K562 (cell line): ENCODE data around the gene ARHGAP8. TPM values are rescaled to one million over a fixed set of nuclear protein-coding genes. Genes with fewer than 3 reads are reported as not detected.

ENCODE experiments used
- ATAC-seq: fragments of 200-7000 bp; cut with Tn5 transposase; 3 replicates; pipeline ENCODE4 v1.9.1; 2020; ENCODE audit warnings: moderate library complexity
- BruUV-seq: library from RNA; stranded (reverse); fragments of 400-500 nt; replicated peaks from 2 replicates; lab custom pipeline; 2021; lab: Mats Ljungman, UMichigan
- CTCF ChIA-PET: fragments of 300-600 bp; formaldehyde crosslinking; extraction: SDS; loops from one replicate; lab custom pipeline; 2021; ENCODE audit warnings: low intra/inter-chr PET ratio; lab: Yijun Ruan, JAX
- POLR2A ChIA-PET: fragments of 300-600, 350-650 bp; sonication (Branson Sonifier 250); formaldehyde crosslinking; extraction: SDS; loops from one replicate; lab custom pipeline; 2021; ENCODE audit warnings: antibody characterized with exemption, inconsistent platforms; lab: Yijun Ruan, JAX
- DNase-seq, 4 experiments: peaks; one replicate each; pipeline versions ENCODE4 v3.0.0 to v3.0.0-alpha.2; 2011 to 2018; ENCODE audit warnings: low spot score in 3 of 4, mixed read lengths in 3 of 4; ENCODE audit errors: extremely low read depth in 1 of 4
- FAIRE-seq: peaks from 2 replicates; lab custom pipeline; 2011; peaks lifted over from hg19 to GRCh38; lab: Jason Lieb, UNC
- H2AFZ ChIP-seq: 2 replicates; pipeline ENCODE4 v1.6.0; 2011; ENCODE audit warnings: low read depth, low read length, control low read depth, inconsistent platforms
- H3K27ac ChIP-seq: fragments of 200-600 bp; 3 replicates; pipeline ENCODE4 v1.8.0; 2011; ENCODE audit warnings: low read depth, mild to moderate bottlenecking, control low read depth, inconsistent platforms, low read length, moderate library complexity, mixed read lengths; ENCODE audit errors: extremely low read depth
- H3K27me3 ChIP-seq, 2 experiments: fragments of 300-600 bp in 1 of 2; 2 replicates in 1 of 2; 3 replicates in 1 of 2; pipeline versions ENCODE4 v1.6.0 to v1.8.0; 2011; ENCODE audit warnings: inconsistent platforms in 2 of 2, low read length in 2 of 2, mild to moderate bottlenecking in 1 of 2, mixed read lengths in 1 of 2, moderate library complexity in 1 of 2; ENCODE audit not compliant: control insufficient read depth in 2 of 2, insufficient read depth in 2 of 2
- H3K36me3 ChIP-seq: fragments of 300-600 bp; 3 replicates; pipeline ENCODE4 v1.8.0; 2011; ENCODE audit warnings: mild to moderate bottlenecking, low read length, inconsistent platforms; ENCODE audit not compliant: control insufficient read depth, insufficient read depth
- H3K4me1 ChIP-seq, 2 experiments: fragments of 200-600 bp in 1 of 2; replicated peaks in 1 of 2; 2 replicates in 1 of 2; 3 replicates in 1 of 2; pipeline versions ENCODE4 v1.5.1 to v1.8.0; 2011; ENCODE audit warnings: inconsistent platforms in 2 of 2, low read length in 2 of 2, mild to moderate bottlenecking in 1 of 2, mixed read lengths in 1 of 2, moderate library complexity in 1 of 2; ENCODE audit not compliant: control insufficient read depth in 2 of 2, insufficient read depth in 2 of 2
- H3K4me2 ChIP-seq: 2 replicates; pipeline ENCODE4 v1.6.1; 2011; ENCODE audit warnings: low read length, control low read depth, inconsistent platforms, mixed read lengths; ENCODE audit not compliant: insufficient read depth
- H3K4me3 ChIP-seq: fragments of 200-600 bp; sonication (generic), shearing (Covaris generic); 2 replicates; pipeline ENCODE4 v1.5.1; 2016; ENCODE audit warnings: control low read depth, inconsistent platforms
- H3K79me2 ChIP-seq: fragments of 200-600 bp; 3 replicates; pipeline ENCODE4 v1.8.0; 2011; ENCODE audit warnings: low read length, inconsistent platforms; ENCODE audit not compliant: control insufficient read depth, insufficient read depth
- H3K9ac ChIP-seq, 2 experiments: 2 replicates each; pipeline versions ENCODE4 v1.6.0 to v1.6.1; 2011; ENCODE audit warnings: low read depth in 2 of 2, low read length in 2 of 2, control low read depth in 1 of 2, inconsistent platforms in 1 of 2, mild to moderate bottlenecking in 1 of 2, mixed read lengths in 1 of 2; ENCODE audit not compliant: insufficient read depth in 1 of 2
- H3K9me1 ChIP-seq: one replicate; pipeline ENCODE4 v1.6.0; 2011; ENCODE audit warnings: inconsistent platforms, mild to moderate bottlenecking, low read length, moderate library complexity; ENCODE audit not compliant: control insufficient read depth, insufficient read depth
- H3K9me3 ChIP-seq: replicated peaks from 2 replicates; pipeline ENCODE4 v1.5.1; 2011; ENCODE audit warnings: low read depth, low read length, inconsistent platforms; ENCODE audit not compliant: control insufficient read depth, insufficient read depth
- H4K20me1 ChIP-seq: replicated peaks from 2 replicates; pipeline ENCODE4 v1.6.1; 2011; ENCODE audit warnings: low read length, inconsistent platforms, mixed read lengths; ENCODE audit not compliant: control insufficient read depth, insufficient read depth
- FOXJ3 ChIP-seq: sonication (generic); formaldehyde crosslinking; IDR thresholded peaks from 2 replicates; pipeline ENCODE4 v1.4.0; 2020; ENCODE audit warnings: mild to moderate bottlenecking, missing genetic modification reagents
- HDAC1 ChIP-seq, 2 experiments: fragments of 450-650 bp; IDR thresholded peaks; 2 replicates each; pipeline ENCODE4 v1.6.1; 2016 to 2017; ENCODE audit warnings: inconsistent platforms in 1 of 2, mild to moderate bottlenecking in 1 of 2, moderate library complexity in 1 of 2
- HSF4 ChIP-seq: fragments of 250-450 bp; sonication (Bioruptor Pico); IDR thresholded peaks from 2 replicates; pipeline ENCODE4 v2.1.2; 2022; ENCODE audit warnings: mild to moderate bottlenecking, moderate library complexity, borderline replicate concordance
- IRF2 ChIP-seq: sonication (generic); formaldehyde crosslinking; IDR thresholded peaks from 2 replicates; pipeline ENCODE4 v1.8.1; 2022; ENCODE audit warnings: mild to moderate bottlenecking, missing genetic modification reagents
- RBFOX2 ChIP-seq: fragments of 200-400 bp; formaldehyde crosslinking; IDR thresholded peaks from 2 replicates; pipeline ENCODE4 v1.6.1; 2017; ENCODE audit warnings: low read depth, mild to moderate bottlenecking, low read length, moderate library complexity
- ZKSCAN1 ChIP-seq: fragments of 150-350 bp; IDR thresholded peaks from 2 replicates; pipeline ENCODE4 v1.6.1; 2016; ENCODE audit warnings: low read depth, low read length
- ZNF217 ChIP-seq: sonication (generic); formaldehyde crosslinking; IDR thresholded peaks from 2 replicates; pipeline ENCODE4 v1.8.0; 2022; ENCODE audit warnings: mild to moderate bottlenecking, missing genetic modification reagents
- ZNF311 ChIP-seq: fragments of 250-450 bp; sonication (Bioruptor Pico); IDR thresholded peaks from 2 replicates; pipeline ENCODE4 v1.4.0; 2020; ENCODE audit warnings: mild to moderate bottlenecking, moderate library complexity
- ZNF57 ChIP-seq: fragments of 450-650 bp; formaldehyde crosslinking; IDR thresholded peaks from 2 replicates; pipeline ENCODE4 v1.4.0; 2020; ENCODE audit warnings: mild to moderate bottlenecking, moderate library complexity
- ZNF695 ChIP-seq: fragments of 450-650 bp; formaldehyde crosslinking; IDR thresholded peaks from 2 replicates; pipeline ENCODE4 v1.4.0; 2020; ENCODE audit warnings: mild to moderate bottlenecking, moderate library complexity
- ZSCAN32 ChIP-seq: fragments of 450-650 bp; formaldehyde crosslinking; IDR thresholded peaks from 2 replicates; pipeline ENCODE4 v1.4.0; 2020; ENCODE audit warnings: mild to moderate bottlenecking, moderate library complexity
- WGBS: fragments of 100-300 bp; shearing (Covaris generic); methylation state at CpG from one replicate; pipeline ENCODE4 v1.1.6; 2016; ENCODE audit warnings: low coverage, mixed read lengths; ENCODE audit not compliant: insufficient coverage; ENCODE audit errors: missing lambda C conversion rate; 5-methylcytosine and 5-hydroxymethylcytosine counted together
- in situ Hi-C: fragments of 300-500 bp; cut with MboI; formaldehyde crosslinking; loops from 4 replicates; pipeline ENCODE4 v1.15.0; 2018; ENCODE audit warnings: inconsistent platforms, mixed read lengths
- intact Hi-C: fragments of 100-400 bp; cut with micrococcal nuclease; formaldehyde crosslinking; loops from 2 replicates; pipeline ENCODE4 v1.14.2; 2022
- polyA plus RNA-seq, 8 experiments: library from polyadenylated mRNA; depleted of rRNA in 4 of 8; stranded (reverse) in 5 of 8; unstranded in 3 of 8; fragments of >200 nt; fragmentation: Nextera tagmentation in 2 of 8; fragmentation: Illumina TruSeq in 1 of 8; extraction: Ambion mirVana in 2 of 8; extraction: Trizol in 1 of 8; gene quantifications; 2 replicates each; pipeline versions ENCODE4 v1.2.1 to v1.2.3, GENCODE V29; 2011 to 2014; ENCODE audit warnings: inconsistent platforms in 1 of 8, missing spikeins in 1 of 8
- total RNA-seq, 7 experiments: library from RNA; depleted of rRNA in 6 of 7; stranded (reverse); fragments of >200 nt in 6 of 7; fragmentation: Illumina TruSeq in 2 of 7; extraction: Trizol in 2 of 7; gene quantifications; 2 replicates each; pipeline versions ENCODE4 v1.2.1 to v1.2.3, GENCODE V29; 2011 to 2021; ENCODE audit warnings: low replicate concordance in 1 of 7
- TF ChIP-seq, protein P1 (sequence below): fragments of 250-450 bp; sonication (Bioruptor Pico); IDR thresholded peaks from 2 replicates; pipeline ENCODE4 v1.9.0; 2021; ENCODE audit warnings: mild to moderate bottlenecking, inconsistent platforms
- TF ChIP-seq, protein P2 (sequence below): fragments of 250-450 bp; sonication (Bioruptor Pico); IDR thresholded peaks from 2 replicates; pipeline ENCODE4 v1.8.0; 2021; ENCODE audit warnings: borderline replicate concordance, mild to moderate bottlenecking, moderate library complexity; ENCODE audit not compliant: poor library complexity, severe bottlenecking
- TF ChIP-seq, protein P3 (sequence below): fragments of 450-650 bp; IDR thresholded peaks from 2 replicates; pipeline ENCODE4 v1.6.1; 2016; ENCODE audit warnings: borderline replicate concordance
- TF ChIP-seq, protein P4 (sequence below): sonication (generic); IDR thresholded peaks from 2 replicates; pipeline ENCODE4 v1.6.1; 2016
- TF ChIP-seq, protein P5 (sequence below): sonication (generic); formaldehyde crosslinking; IDR thresholded peaks from 2 replicates; pipeline ENCODE4 v1.8.1; 2023; ENCODE audit warnings: mild to moderate bottlenecking, missing genetic modification reagents

ARHGAP8 gene
- total and polyA plus RNA-seq, 9 of the 15 experiments (the other 6 are each of a cell fraction or from before 2014, with no cell fraction given), result 0.15 to 2.2 (median 0.62) TPM

DNA sequence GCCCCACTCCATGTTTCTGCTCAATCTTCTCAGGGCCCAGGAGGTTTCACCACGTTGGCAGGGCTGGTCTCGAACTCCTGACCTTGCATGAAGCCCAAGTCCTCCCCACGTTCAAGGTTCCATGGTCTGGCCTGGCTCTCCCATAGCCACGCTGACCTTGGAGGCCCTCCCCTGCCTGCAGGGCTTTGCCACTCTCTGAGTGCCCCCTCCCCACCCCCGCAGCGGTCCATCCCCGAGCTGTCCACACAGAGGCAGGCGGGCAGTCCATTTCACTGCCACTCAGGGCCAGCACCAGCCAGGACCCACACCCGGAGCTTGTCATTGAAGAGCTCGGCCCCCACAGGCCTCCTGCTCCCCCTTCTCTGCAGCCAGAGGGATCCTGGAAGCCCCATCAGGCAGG lies 30.7 kb downstream of the ARHGAP8 start:
- no peak overlapping the region for H3K4me3 ChIP-seq
- H3K4me1 ChIP-seq, result no peaks in the 10 kb centered on the region
- no peak overlapping the region for H3K4me2 ChIP-seq
- no peak for FAIRE-seq
- BruUV-seq, result no TSS peak
- no peaks in the 10 kb centered on the region for H3K79me2 ChIP-seq
- no peak overlapping the region for H3K27ac ChIP-seq
- H3K9me1 ChIP-seq, result no peaks in the 10 kb centered on the region
- DNase-seq, result no peak
- H3K9ac ChIP-seq, result no peak overlapping the region
- peaks cover 2 to 28% of the 10 kb centered on the region in 2 experiments; a peak in 1 of 5 replicates for H3K27me3 ChIP-seq
- ATAC-seq, result no peak
- H3K9me3 ChIP-seq, result no peaks in the 10 kb centered on the region
- no peaks in the 10 kb centered on the region; the same call in 1 of the 2 replicates for H4K20me1 ChIP-seq
- no CpG with 5 or more reads among the region's 10 CpGs for WGBS
- H3K36me3 ChIP-seq, result no peaks in the 10 kb centered on the region
- CTCF ChIA-PET, result no interaction called here
- in situ Hi-C loops (no loop called here), intact Hi-C loops (no loop called here)
- H2AFZ ChIP-seq, result no peak overlapping the region
- POLR2A ChIA-PET, result interaction anchor here (1.4 kb wide), 1 partner anchor 10 kb away, joined by 4 read pairs; no protein-coding TSS in a partner anchor
- TF ChIP-seq HSF4 (CRISPR knock-in tag), result no peak
- no peak for TF ChIP-seq ZNF217 (CRISPR knock-in tag)
- TF ChIP-seq ZNF695 (CRISPR knock-in tag), result no peak
- no peak for TF ChIP-seq FOXJ3 (CRISPR knock-in tag)
- TF ChIP-seq, protein P1, sequence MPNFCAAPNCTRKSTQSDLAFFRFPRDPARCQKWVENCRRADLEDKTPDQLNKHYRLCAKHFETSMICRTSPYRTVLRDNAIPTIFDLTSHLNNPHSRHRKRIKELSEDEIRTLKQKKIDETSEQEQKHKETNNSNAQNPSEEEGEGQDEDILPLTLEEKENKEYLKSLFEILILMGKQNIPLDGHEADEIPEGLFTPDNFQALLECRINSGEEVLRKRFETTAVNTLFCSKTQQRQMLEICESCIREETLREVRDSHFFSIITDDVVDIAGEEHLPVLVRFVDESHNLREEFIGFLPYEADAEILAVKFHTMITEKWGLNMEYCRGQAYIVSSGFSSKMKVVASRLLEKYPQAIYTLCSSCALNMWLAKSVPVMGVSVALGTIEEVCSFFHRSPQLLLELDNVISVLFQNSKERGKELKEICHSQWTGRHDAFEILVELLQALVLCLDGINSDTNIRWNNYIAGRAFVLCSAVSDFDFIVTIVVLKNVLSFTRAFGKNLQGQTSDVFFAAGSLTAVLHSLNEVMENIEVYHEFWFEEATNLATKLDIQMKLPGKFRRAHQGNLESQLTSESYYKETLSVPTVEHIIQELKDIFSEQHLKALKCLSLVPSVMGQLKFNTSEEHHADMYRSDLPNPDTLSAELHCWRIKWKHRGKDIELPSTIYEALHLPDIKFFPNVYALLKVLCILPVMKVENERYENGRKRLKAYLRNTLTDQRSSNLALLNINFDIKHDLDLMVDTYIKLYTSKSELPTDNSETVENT (CRISPR knock-in tag), result no peak
- TF ChIP-seq, protein P2, sequence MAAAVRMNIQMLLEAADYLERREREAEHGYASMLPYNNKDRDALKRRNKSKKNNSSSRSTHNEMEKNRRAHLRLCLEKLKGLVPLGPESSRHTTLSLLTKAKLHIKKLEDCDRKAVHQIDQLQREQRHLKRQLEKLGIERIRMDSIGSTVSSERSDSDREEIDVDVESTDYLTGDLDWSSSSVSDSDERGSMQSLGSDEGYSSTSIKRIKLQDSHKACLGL (CRISPR knock-in tag), result no peak
- no peak for TF ChIP-seq ZKSCAN1
- TF ChIP-seq, protein P3, sequence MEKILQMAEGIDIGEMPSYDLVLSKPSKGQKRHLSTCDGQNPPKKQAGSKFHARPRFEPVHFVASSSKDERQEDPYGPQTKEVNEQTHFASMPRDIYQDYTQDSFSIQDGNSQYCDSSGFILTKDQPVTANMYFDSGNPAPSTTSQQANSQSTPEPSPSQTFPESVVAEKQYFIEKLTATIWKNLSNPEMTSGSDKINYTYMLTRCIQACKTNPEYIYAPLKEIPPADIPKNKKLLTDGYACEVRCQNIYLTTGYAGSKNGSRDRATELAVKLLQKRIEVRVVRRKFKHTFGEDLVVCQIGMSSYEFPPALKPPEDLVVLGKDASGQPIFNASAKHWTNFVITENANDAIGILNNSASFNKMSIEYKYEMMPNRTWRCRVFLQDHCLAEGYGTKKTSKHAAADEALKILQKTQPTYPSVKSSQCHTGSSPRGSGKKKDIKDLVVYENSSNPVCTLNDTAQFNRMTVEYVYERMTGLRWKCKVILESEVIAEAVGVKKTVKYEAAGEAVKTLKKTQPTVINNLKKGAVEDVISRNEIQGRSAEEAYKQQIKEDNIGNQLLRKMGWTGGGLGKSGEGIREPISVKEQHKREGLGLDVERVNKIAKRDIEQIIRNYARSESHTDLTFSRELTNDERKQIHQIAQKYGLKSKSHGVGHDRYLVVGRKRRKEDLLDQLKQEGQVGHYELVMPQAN, result no peak
- no peak for TF ChIP-seq ZNF57 (CRISPR knock-in tag)
- TF ChIP-seq, protein P4, sequence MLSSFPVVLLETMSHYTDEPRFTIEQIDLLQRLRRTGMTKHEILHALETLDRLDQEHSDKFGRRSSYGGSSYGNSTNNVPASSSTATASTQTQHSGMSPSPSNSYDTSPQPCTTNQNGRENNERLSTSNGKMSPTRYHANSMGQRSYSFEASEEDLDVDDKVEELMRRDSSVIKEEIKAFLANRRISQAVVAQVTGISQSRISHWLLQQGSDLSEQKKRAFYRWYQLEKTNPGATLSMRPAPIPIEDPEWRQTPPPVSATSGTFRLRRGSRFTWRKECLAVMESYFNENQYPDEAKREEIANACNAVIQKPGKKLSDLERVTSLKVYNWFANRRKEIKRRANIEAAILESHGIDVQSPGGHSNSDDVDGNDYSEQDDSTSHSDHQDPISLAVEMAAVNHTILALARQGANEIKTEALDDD, result no peak
- TF ChIP-seq HDAC1 (IDR thresholded peaks at IDR 0.05), result no peak
- no peak for TF ChIP-seq ZNF311 (CRISPR knock-in tag)
- no peak for TF ChIP-seq ZSCAN32 (CRISPR knock-in tag)
- no peak for TF ChIP-seq IRF2 (CRISPR knock-in tag)
- no peak for TF ChIP-seq RBFOX2
- TF ChIP-seq, protein P5, sequence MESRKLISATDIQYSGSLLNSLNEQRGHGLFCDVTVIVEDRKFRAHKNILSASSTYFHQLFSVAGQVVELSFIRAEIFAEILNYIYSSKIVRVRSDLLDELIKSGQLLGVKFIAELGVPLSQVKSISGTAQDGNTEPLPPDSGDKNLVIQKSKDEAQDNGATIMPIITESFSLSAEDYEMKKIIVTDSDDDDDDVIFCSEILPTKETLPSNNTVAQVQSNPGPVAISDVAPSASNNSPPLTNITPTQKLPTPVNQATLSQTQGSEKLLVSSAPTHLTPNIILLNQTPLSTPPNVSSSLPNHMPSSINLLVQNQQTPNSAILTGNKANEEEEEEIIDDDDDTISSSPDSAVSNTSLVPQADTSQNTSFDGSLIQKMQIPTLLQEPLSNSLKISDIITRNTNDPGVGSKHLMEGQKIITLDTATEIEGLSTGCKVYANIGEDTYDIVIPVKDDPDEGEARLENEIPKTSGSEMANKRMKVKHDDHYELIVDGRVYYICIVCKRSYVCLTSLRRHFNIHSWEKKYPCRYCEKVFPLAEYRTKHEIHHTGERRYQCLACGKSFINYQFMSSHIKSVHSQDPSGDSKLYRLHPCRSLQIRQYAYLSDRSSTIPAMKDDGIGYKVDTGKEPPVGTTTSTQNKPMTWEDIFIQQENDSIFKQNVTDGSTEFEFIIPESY (CRISPR knock-in tag), result no peak
